ENCODE measurements around the gene C2orf76. TPM values are rescaled to one million over a fixed set of nuclear protein-coding genes. Genes with fewer than 3 reads are reported as not detected.

Gene C2orf76
- total and polyA plus RNA-seq, 2 donors = 20.2 to 25.3 TPM

DNA sequence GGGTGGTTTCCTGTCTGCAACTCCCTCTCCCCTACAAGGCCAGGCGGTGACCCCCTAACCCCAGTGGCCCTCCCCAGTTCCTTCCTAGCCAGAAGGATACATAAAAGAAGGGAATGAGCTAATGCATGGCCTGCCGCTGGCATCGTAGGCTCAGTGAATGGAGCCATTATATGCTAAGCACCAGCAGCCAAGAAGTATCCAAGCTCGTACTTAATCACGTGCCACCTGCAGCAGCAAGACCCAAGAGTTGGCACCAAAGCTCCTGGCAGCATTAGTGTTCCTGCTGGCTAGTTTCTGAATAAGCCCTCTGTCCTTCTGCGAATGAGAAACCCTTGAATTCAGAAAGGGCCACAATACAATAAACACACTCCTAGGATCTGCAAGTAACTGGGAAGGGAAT, 4.5 kb upstream of the C2orf76 start:
- Histone ChIP-seq H3K27ac (ENCODE audit: low read depth) (no peak overlapping the region), H3K4me1 (ENCODE audit: insufficient read depth) (peaks cover 2% of the 10 kb centered on the region), H3K36me3 (ENCODE audit: insufficient read depth) (peaks cover 7% of the 10 kb centered on the region), H3K4me3 (ENCODE audit: low read depth, low read length) (no peak overlapping the region)
- no peak for DNase-seq (ENCODE audit: extremely low spot score)
- 93% methylated on average over 6 of the region's 6 CpGs for WGBS

DNA sequence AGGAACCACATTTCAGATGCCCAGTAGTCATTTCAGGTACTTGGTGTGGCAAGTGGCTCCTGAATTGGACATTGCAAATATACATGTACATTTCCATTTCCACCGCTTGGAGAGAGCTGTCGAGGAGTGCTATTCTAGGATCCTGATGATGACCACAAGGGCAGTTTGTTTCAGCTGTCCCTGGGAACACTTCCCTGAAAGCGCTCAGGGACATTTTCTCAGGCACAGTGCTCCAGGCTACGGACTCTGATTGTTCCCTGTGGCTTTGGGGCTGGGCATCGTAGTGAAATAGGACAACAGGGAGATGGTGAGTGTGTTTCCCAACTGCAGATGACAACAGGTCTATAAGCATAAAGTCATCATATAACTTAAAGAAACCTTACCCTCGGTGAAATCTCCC, 3.2 kb upstream of the C2orf76 start:
- no peak for DNase-seq (ENCODE audit: extremely low spot score)
- H3K4me3 ChIP-seq (ENCODE audit: low read depth, low read length) = no peak overlapping the region
- peaks cover 7% of the 10 kb centered on the region for H3K36me3 ChIP-seq (ENCODE audit: insufficient read depth)
- 96% methylated on average over 6 of the region's 6 CpGs for WGBS
- H3K27ac ChIP-seq (ENCODE audit: low read depth) = no peak overlapping the region
- peaks cover 2% of the 10 kb centered on the region for H3K4me1 ChIP-seq (ENCODE audit: insufficient read depth)

DNA sequence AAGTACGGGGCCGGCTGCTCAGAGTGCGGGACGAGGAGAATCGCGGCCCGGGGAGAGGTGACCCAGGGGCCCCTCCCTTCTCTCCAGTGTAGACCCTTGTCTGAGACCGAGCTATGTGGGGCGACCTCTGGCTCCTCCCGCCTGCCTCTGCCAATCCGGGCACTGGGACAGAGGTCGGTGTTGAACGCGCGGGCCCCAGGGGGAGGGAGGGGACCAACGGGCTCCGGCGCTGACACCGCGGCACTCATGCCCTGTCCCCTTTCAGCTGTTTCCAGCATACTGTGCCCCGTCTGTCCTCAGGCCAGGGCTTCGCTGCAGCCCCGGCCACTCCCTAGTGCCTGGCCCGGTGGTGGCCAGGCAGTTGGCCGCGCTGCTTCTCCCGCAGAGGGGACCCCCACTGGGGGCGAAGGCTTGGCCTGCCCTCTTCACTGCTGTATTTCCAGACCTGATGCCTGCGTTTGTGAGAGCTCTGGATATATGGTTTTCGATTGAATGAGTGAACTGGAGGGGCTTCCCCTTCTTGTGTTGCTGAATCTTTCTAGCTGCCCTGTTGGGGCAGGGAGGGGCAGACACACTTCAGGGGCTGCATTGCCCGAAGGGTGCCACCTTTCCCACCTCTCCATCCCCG, 952 bp upstream of the C2orf76 start:
- no peak overlapping the region for H3K27ac ChIP-seq (ENCODE audit: low read depth)
- DNase-seq (ENCODE audit: extremely low spot score) = no peak
- H3K4me3 ChIP-seq (ENCODE audit: low read depth, low read length) = peak overlapping the region; percentile 77
- WGBS = 7% methylated on average over 32 of the region's 32 CpGs
- H3K36me3 ChIP-seq (ENCODE audit: insufficient read depth) = peaks cover 3% of the 10 kb centered on the region
- peaks cover 2% of the 10 kb centered on the region for H3K4me1 ChIP-seq (ENCODE audit: insufficient read depth)

DNA sequence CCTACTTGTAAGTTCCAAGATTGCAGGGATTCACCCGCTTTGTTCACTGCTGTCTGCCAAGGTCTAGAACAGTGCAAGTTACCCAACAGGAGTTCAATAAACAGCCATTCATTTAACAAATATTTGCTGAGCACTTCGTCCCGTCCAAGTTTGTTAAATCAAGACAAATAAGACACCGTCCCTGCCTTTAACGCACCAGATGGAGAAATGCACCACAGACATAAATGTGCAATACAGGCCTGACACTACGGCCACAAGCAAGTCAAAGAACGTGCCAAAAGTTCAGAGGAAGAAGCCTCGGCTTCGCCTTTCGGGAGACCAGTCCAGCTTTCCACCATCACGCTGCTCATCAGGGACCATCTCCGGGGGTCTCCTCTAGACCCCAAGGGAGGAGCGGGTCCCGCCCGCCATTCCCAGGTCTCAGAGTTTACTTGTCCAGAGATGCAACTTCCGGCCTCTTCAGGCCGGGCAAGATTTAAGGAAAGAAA, 429 bp downstream of the C2orf76 start:
- Histone ChIP-seq H3K27ac (ENCODE audit: low read depth) (peak overlapping the region; percentile 75), H3K4me1 (ENCODE audit: insufficient read depth) (peaks cover 2% of the 10 kb centered on the region), H3K36me3 (ENCODE audit: insufficient read depth) (no peaks in the 10 kb centered on the region), H3K4me3 (ENCODE audit: low read depth, low read length) (peak overlapping the region; percentile 77)
- no peak for DNase-seq (ENCODE audit: extremely low spot score)
- 1% methylated on average over 17 of the region's 17 CpGs for WGBS

DNA sequence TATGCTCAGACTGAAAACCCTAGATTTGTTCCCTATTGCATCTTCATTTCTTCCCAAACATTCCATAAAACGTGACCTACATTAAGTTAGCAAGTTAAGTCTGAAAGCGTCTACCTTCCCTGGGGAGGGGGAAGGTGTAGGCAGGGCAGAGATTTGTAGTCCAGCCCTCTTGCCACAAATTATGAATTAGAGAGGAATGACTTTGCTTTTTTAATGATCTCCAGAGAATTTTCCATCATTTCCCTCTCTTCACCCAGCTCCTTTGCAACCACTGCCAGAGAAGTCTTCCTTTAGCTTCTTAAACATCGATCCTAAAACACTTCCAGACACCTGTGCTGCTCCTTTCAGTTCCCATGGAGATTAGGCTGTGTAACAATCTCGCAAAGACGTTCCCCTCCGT, 1.2 kb downstream of the C2orf76 start:
- no peak for DNase-seq (ENCODE audit: extremely low spot score)
- Histone ChIP-seq H3K4me3 (ENCODE audit: low read depth, low read length) (peak overlapping the region; percentile 77), H3K36me3 (ENCODE audit: insufficient read depth) (no peaks in the 10 kb centered on the region), H3K27ac (ENCODE audit: low read depth) (peak overlapping the region; percentile 15), H3K4me1 (ENCODE audit: insufficient read depth) (peaks cover 2% of the 10 kb centered on the region)
- WGBS = 46% methylated on average over 6 of the region's 6 CpGs

DNA sequence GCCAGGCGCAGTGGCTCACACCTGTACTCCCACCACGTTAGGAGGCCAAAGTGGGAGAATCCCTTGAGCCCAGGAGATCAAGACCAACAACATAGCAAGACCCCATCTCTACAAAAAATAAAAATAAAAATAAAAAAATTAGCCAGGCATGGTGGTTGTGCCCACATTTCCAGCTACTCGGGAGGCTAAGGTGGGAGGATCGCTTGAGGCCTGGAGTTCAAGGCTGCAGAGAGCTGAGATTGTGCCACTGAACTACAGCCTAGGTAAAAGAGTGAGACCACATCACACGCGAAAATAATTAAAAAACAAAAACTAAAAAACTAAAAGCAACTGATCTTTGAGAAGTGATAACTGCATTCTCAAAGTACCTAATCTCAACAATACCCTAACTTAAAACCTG, 1.8 kb downstream of the C2orf76 start:
- Histone ChIP-seq H3K27ac (ENCODE audit: low read depth) (no peak overlapping the region), H3K4me3 (ENCODE audit: low read depth, low read length) (no peak overlapping the region), H3K4me1 (ENCODE audit: insufficient read depth) (peaks cover 2% of the 10 kb centered on the region), H3K36me3 (ENCODE audit: insufficient read depth) (no peaks in the 10 kb centered on the region)
- 94% methylated on average over 6 of the region's 6 CpGs for WGBS
- DNase-seq (ENCODE audit: extremely low spot score) = no peak

DNA sequence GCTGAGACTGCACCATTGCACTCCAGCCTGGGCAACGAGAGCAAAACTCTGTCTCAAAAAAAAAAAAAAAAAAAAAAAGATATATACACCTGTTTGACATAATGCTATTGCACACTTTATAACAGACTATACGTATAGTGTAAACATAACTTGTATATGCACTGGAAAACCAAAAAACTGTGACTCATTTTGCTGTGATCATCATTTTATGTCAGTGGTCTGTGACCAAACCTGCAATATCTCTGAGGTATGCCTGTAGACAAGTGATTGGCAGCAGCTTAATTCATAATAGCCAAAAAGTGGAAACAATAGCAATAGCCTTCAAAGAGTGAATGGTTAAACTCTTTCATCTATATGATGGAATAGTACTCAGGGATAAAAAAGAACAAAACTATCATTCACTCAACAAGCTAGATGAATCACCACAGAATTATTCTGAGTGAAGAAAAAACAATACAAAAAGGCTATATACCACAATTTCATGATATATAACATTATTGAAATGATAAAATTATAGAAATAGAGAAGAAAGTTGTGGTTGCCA, 6.1 kb downstream of the C2orf76 start:
- Histone ChIP-seq H3K27ac (ENCODE audit: low read depth) (no peak overlapping the region), H3K4me3 (ENCODE audit: low read depth, low read length) (no peak overlapping the region), H3K36me3 (ENCODE audit: insufficient read depth) (no peaks in the 10 kb centered on the region), H3K4me1 (ENCODE audit: insufficient read depth) (no peaks in the 10 kb centered on the region)
- DNase-seq (ENCODE audit: extremely low spot score) = no peak
- WGBS = 91% methylated on average over 2 of the region's 2 CpGs

DNA sequence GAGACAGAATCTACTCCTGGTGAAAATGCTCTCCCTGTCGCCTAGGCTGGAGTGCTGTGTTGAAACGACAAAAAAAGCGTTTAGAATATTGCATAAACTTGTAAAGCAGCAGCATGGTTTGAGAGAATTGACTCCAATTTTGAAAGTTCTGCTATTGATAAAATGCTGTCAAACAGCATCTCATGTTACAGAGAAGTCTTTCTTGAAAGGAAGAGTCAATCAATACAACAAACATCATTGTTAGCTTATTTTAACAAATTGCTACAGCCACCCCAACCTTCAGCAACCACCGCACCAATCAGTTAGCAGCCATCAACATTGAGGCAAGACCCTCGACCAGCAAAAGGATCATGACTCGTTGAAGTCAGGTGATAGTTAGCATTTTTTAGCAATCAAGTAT, 6.9 kb downstream of the C2orf76 start:
- no peak for DNase-seq (ENCODE audit: extremely low spot score)
- no peak overlapping the region for H3K4me3 ChIP-seq (ENCODE audit: low read depth, low read length)
- H3K4me1 ChIP-seq (ENCODE audit: insufficient read depth) = no peaks in the 10 kb centered on the region
- WGBS = 83% methylated on average over 6 of the region's 6 CpGs
- H3K36me3 ChIP-seq (ENCODE audit: insufficient read depth) = no peaks in the 10 kb centered on the region
- H3K27ac ChIP-seq (ENCODE audit: low read depth) = no peak overlapping the region

DNA sequence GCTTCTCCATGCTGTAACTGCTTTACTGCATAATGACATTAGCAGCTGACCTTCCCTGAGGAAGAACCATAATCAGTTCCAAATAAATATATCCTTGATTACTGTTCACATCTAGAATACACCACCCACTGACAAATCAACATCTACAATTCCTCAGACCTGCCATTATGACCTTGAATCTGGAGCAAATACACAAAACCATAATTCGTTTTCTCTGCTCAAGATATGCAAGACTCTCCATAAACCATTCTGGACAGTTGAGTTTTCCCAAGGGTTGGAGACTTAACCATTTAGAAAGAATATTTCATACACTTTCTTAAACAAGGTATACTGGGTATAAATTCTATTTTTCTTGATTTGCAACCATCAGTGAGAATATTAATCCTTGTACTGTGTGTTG, 11.8 kb downstream of the C2orf76 start:
- Histone ChIP-seq H3K36me3 (ENCODE audit: insufficient read depth) (no peaks in the 10 kb centered on the region), H3K27ac (ENCODE audit: low read depth) (no peak overlapping the region), H3K4me3 (ENCODE audit: low read depth, low read length) (no peak overlapping the region), H3K4me1 (ENCODE audit: insufficient read depth) (no peaks in the 10 kb centered on the region)
- DNase-seq (ENCODE audit: extremely low spot score) = no peak
- 84% methylated on average over 1 of the region's 1 CpG for WGBS

DNA sequence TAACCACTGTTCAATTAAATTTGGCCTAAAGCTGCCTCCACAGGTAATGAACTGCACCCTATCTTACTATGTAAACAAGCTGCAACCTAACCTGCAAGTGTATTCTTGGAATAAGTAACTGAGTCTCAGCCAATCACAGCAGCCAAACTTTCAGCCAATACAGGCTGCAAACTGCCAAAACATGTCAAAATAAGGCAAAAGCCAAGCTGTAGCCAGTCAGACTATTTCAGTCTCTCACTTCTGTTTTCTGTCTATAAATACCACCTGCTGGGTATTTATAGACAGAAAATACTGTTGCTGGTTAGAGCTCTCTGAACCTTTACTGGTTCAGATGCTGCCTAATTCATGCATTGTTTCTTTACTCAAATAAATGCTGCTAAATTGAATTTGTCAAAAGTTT, 14.3 kb downstream of the C2orf76 start:
- H3K4me3 ChIP-seq (ENCODE audit: low read depth, low read length) = no peak overlapping the region
- no peak overlapping the region for H3K27ac ChIP-seq (ENCODE audit: low read depth)
- no peak for DNase-seq (ENCODE audit: extremely low spot score)
- H3K36me3 ChIP-seq (ENCODE audit: insufficient read depth) = no peaks in the 10 kb centered on the region
- no peaks in the 10 kb centered on the region for H3K4me1 ChIP-seq (ENCODE audit: insufficient read depth)

DNA sequence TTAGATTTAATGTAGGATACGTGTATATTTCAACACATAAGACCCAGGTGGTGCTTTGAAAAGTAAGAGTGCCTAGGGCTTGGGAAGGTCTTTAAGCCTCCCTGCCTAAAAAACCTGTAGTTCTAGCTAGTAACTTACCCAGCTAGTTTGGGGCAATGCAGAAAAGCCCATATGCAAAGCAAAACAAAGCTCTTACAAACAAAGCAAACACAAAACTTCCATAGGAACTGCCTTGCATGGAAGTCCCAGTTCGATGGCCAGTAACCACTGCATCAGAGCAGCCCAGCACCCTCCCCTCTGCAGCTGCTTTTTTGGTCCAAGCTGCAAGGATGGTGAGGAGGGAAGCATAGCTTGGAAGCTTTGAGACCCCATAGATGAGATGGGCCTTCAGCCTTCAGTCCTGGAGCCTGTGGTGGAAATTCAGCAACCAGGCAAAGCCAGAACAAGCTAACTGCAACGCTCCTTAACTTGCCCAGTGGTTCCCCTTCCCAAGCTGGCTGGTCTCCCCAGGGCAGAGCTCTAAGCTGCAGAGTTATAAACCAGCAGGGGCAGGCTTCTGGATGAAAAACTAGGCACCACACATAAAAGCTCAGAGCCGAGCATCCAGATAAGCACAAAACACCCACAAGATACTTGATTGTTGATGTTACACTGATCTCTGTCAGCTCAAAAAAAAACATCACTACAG, 16.2 kb downstream of the C2orf76 start:
- 46% methylated on average over 4 of the region's 4 CpGs for WGBS

DNA sequence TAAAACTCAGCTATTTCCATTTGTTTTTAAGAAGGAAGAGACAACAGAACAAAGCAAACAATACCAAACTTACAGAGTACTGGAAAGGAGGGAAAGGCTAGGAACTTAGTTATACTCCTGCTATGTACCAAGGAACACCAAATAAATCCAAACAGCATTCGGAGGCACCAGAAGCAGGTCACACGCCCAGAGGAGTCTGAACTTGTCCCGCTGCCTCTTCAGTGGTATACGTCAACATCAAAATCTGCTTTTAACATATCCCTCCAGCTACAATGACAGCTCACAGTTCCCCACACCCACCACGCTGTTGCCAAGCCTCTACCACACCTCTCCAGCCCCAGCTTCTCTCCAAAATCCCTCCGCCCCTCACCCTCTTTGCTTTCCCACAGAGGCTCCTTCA, 17.3 kb downstream of the C2orf76 start:
- 87% methylated on average over 6 of the region's 6 CpGs for WGBS
- Histone ChIP-seq H3K4me1 (ENCODE audit: insufficient read depth) (no peaks in the 10 kb centered on the region), H3K4me3 (ENCODE audit: low read depth, low read length) (no peak overlapping the region), H3K27ac (ENCODE audit: low read depth) (no peak overlapping the region), H3K36me3 (ENCODE audit: insufficient read depth) (no peaks in the 10 kb centered on the region)
- no peak for DNase-seq (ENCODE audit: extremely low spot score)

More for the DNA sequence above, 16.2 kb downstream of the C2orf76 start:
- no peaks in the 10 kb centered on the region for H3K4me1 ChIP-seq (ENCODE audit: insufficient read depth)
- DNase-seq (ENCODE audit: extremely low spot score) = no peak
- H3K27ac ChIP-seq (ENCODE audit: low read depth) = no peak overlapping the region
- H3K4me3 ChIP-seq (ENCODE audit: low read depth, low read length) = no peak overlapping the region
- no peaks in the 10 kb centered on the region for H3K36me3 ChIP-seq (ENCODE audit: insufficient read depth)

DNA sequence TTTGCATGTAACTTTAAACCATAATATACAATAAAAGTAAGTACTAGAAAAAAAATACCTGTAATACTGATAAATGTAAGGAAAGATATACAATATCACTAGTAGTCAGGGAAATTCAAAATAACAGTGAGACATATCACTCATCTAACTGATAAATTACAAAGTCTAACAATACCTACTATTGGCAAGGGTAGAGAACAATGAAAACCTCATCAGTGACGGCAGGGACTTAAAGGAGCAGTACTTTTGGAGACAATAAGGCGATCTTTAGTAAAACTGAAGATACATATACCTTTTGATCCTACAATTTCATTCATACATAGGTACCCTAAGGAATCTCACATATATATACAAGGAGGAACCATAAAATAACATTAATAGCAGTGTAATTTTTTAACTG, 24.9 kb downstream of the C2orf76 start:
- Histone ChIP-seq H3K27ac (ENCODE audit: low read depth) (no peak overlapping the region), H3K4me1 (ENCODE audit: insufficient read depth) (no peaks in the 10 kb centered on the region), H3K4me3 (ENCODE audit: low read depth, low read length) (no peak overlapping the region), H3K36me3 (ENCODE audit: insufficient read depth) (peaks cover 2% of the 10 kb centered on the region)
- WGBS = 93% methylated on average over 2 of the region's 2 CpGs
- DNase-seq (ENCODE audit: extremely low spot score) = no peak

DNA sequence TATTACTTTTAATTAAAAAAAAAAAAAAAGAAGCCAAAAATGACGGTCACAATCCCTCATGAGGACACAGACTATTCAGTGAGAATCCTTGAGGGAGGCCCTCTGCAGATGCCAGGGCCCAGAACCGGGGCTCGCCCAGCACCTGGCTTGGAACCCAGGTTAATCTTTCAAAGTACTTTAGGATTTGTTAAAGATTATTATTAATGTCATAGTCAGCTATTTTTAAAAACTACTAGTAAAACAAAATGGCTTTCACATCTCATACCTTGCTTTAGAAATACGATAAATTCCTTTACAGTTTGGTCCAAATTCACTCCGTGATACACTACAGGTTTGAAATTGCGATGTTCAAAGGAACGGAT, 27.1 kb downstream of the C2orf76 start:
- H3K4me1 ChIP-seq (ENCODE audit: insufficient read depth) = no peaks in the 10 kb centered on the region
- 96% methylated on average over 7 of the region's 7 CpGs for WGBS
- H3K36me3 ChIP-seq (ENCODE audit: insufficient read depth) = peaks cover 2% of the 10 kb centered on the region
- no peak overlapping the region for H3K4me3 ChIP-seq (ENCODE audit: low read depth, low read length)
- no peak for DNase-seq (ENCODE audit: extremely low spot score)
- no peak overlapping the region for H3K27ac ChIP-seq (ENCODE audit: low read depth)

Data from urinary bladder (tissue), 4 donors.